ENCODE measurements around the gene KIF26B. TPM values are rescaled to one million over a fixed set of nuclear protein-coding genes. Genes with fewer than 3 reads are reported as not detected.

KIF26B gene
- total and polyA plus RNA-seq, 2 experiments from 2014 or later = 0.03 to 0.76 TPM

DNA sequence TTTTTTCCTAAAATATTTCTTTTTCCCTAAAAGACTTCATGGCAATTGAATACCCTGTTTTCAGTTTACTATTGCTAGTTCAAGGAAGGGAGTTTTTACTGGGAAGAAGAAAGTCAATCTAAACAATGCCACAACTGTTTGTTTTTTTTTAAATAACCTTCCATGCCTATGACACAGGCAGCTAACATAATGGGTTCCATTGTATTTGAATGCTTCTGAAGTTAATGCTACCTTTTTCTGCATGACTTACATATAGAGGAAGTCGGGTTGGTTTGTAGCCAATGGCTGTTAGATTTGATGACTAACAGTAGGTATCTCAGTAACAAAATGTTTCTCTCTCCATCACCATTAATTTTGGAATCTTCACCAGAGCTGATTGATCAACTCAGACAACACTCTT is 134.0 kb downstream of the KIF26B start (continued):
- TF ChIP-seq, protein P1, sequence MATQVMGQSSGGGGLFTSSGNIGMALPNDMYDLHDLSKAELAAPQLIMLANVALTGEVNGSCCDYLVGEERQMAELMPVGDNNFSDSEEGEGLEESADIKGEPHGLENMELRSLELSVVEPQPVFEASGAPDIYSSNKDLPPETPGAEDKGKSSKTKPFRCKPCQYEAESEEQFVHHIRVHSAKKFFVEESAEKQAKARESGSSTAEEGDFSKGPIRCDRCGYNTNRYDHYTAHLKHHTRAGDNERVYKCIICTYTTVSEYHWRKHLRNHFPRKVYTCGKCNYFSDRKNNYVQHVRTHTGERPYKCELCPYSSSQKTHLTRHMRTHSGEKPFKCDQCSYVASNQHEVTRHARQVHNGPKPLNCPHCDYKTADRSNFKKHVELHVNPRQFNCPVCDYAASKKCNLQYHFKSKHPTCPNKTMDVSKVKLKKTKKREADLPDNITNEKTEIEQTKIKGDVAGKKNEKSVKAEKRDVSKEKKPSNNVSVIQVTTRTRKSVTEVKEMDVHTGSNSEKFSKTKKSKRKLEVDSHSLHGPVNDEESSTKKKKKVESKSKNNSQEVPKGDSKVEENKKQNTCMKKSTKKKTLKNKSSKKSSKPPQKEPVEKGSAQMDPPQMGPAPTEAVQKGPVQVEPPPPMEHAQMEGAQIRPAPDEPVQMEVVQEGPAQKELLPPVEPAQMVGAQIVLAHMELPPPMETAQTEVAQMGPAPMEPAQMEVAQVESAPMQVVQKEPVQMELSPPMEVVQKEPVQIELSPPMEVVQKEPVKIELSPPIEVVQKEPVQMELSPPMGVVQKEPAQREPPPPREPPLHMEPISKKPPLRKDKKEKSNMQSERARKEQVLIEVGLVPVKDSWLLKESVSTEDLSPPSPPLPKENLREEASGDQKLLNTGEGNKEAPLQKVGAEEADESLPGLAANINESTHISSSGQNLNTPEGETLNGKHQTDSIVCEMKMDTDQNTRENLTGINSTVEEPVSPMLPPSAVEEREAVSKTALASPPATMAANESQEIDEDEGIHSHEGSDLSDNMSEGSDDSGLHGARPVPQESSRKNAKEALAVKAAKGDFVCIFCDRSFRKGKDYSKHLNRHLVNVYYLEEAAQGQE (IDR thresholded peaks at IDR 0.05; ENCODE audit: unreplicated experiment) = no peak
- TF ChIP-seq ZNF114 (CRISPR knock-in tag; IDR thresholded peaks at IDR 0.05) = no peak
- TF ChIP-seq POLR2AphosphoS5 (IDR thresholded peaks at IDR 0.05; ENCODE audit: low read depth) = no peak
- TF ChIP-seq EZH2 (IDR thresholded peaks at IDR 0.05; ENCODE audit: low read depth, unreplicated experiment) = no peak
- no peak for TF ChIP-seq STAT1 (IDR thresholded peaks at IDR 0.05; ENCODE audit: unreplicated experiment)
- no peak for TF ChIP-seq NANOG (IDR thresholded peaks at IDR 0.05; ENCODE audit: borderline replicate concordance)

GRCh38 chr1:245290836-245291235 is 136.1 kb downstream of the KIF26B start:
- H3F3A ChIP-seq (replicated peaks; ENCODE audit: low read depth) = no peaks in the 10 kb centered on the region
- H4K20me1 ChIP-seq (replicated peaks; ENCODE audit: insufficient read depth) = no peaks in the 10 kb centered on the region
- DNase-seq (ENCODE audit: low spot score) = no peak
- no peaks in the 10 kb centered on the region for H3K27me3 ChIP-seq (ENCODE audit: insufficient read depth)
- no peak overlapping the region for H3K4me3 Mint-ChIP-seq
- H3K36me3 Mint-ChIP-seq (ENCODE audit: low read depth) = no peaks in the 10 kb centered on the region
- H3K27ac ChIP-seq (ENCODE audit: low read depth) = no peak overlapping the region
- no peaks in the 10 kb centered on the region for H3K79me2 ChIP-seq (replicated peaks; ENCODE audit: insufficient read depth)
- no peak overlapping the region for H3K27ac Mint-ChIP-seq
- H3K4me3 ChIP-seq = no peak overlapping the region
- H3K9me2 ChIP-seq (ENCODE audit: insufficient read depth) = no peaks in the 10 kb centered on the region
- no peaks in the 10 kb centered on the region; the same call in 2 of the 3 replicates for H3K4me1 Mint-ChIP-seq
- no peak overlapping the region for H3K4me2 ChIP-seq
- no peak for TF ChIP-seq NANOG (IDR thresholded peaks at IDR 0.05; ENCODE audit: borderline replicate concordance)
- no peaks in the 10 kb centered on the region for H3K4me1 ChIP-seq (ENCODE audit: insufficient read depth)
- no peak for ATAC-seq
- H3K9me3 Mint-ChIP-seq = no peaks in the 10 kb centered on the region
- H3K27me3 Mint-ChIP-seq (ENCODE audit: insufficient read depth, low read depth, poor library complexity) = no peaks in the 10 kb centered on the region
- no peak overlapping the region for H2AFZ ChIP-seq
- H3K36me3 ChIP-seq (ENCODE audit: insufficient read depth) = no peaks in the 10 kb centered on the region

- Mint-ChIP-seq H3K9me3 (no peaks in the 10 kb centered on the region), H3K36me3 (ENCODE audit: low read depth) (no peaks in the 10 kb centered on the region), H3K27me3 (ENCODE audit: insufficient read depth, low read depth, poor library complexity) (no peaks in the 10 kb centered on the region), H3K27ac (no peak overlapping the region), H3K4me1 (no peaks in the 10 kb centered on the region; the same call in 2 of the 3 replicates), H3K4me3 (no peak overlapping the region)
- H2AFZ ChIP-seq = no peak overlapping the region
- no peaks in the 10 kb centered on the region for H3K36me3 ChIP-seq (ENCODE audit: insufficient read depth)
- no peaks in the 10 kb centered on the region; the same call in 1 of the 2 replicates for H3K9me2 ChIP-seq (ENCODE audit: insufficient read depth)
- no peaks in the 10 kb centered on the region for H3F3A ChIP-seq (replicated peaks; ENCODE audit: low read depth)
- ATAC-seq = no peak
- H4K20me1 ChIP-seq (replicated peaks; ENCODE audit: insufficient read depth) = no peaks in the 10 kb centered on the region
- H3K4me3 ChIP-seq = no peak overlapping the region
- no peak overlapping the region for H3K27ac ChIP-seq (ENCODE audit: low read depth)
- H3K27me3 ChIP-seq (ENCODE audit: insufficient read depth) = no peaks in the 10 kb centered on the region
- no peaks in the 10 kb centered on the region for H3K4me1 ChIP-seq (ENCODE audit: insufficient read depth)
- H3K4me2 ChIP-seq = no peak overlapping the region
- DNase-seq (ENCODE audit: low spot score) = no peak
- no peaks in the 10 kb centered on the region for H3K79me2 ChIP-seq (replicated peaks; ENCODE audit: insufficient read depth)
- TF ChIP-seq JUNB (IDR thresholded peaks at IDR 0.05; ENCODE audit: unreplicated experiment) (no peak), EZH2phosphoT487 (IDR thresholded peaks at IDR 0.05; ENCODE audit: unreplicated experiment) (no peak), POLR2AphosphoS5 (IDR thresholded peaks at IDR 0.05; ENCODE audit: low read depth) (no peak), ZNF114 (CRISPR knock-in tag; IDR thresholded peaks at IDR 0.05) (no peak)
- TF ChIP-seq, protein P2, sequence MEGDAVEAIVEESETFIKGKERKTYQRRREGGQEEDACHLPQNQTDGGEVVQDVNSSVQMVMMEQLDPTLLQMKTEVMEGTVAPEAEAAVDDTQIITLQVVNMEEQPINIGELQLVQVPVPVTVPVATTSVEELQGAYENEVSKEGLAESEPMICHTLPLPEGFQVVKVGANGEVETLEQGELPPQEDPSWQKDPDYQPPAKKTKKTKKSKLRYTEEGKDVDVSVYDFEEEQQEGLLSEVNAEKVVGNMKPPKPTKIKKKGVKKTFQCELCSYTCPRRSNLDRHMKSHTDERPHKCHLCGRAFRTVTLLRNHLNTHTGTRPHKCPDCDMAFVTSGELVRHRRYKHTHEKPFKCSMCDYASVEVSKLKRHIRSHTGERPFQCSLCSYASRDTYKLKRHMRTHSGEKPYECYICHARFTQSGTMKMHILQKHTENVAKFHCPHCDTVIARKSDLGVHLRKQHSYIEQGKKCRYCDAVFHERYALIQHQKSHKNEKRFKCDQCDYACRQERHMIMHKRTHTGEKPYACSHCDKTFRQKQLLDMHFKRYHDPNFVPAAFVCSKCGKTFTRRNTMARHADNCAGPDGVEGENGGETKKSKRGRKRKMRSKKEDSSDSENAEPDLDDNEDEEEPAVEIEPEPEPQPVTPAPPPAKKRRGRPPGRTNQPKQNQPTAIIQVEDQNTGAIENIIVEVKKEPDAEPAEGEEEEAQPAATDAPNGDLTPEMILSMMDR (conservative IDR thresholded peaks at IDR 0.05; ENCODE audit: low read depth in 2 of 2) = no peak
- TF ChIP-seq, protein P3, sequence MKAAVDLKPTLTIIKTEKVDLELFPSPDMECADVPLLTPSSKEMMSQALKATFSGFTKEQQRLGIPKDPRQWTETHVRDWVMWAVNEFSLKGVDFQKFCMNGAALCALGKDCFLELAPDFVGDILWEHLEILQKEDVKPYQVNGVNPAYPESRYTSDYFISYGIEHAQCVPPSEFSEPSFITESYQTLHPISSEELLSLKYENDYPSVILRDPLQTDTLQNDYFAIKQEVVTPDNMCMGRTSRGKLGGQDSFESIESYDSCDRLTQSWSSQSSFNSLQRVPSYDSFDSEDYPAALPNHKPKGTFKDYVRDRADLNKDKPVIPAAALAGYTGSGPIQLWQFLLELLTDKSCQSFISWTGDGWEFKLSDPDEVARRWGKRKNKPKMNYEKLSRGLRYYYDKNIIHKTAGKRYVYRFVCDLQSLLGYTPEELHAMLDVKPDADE (IDR thresholded peaks at IDR 0.05) = no peak
- TF ChIP-seq, protein P1 (IDR thresholded peaks at IDR 0.05; ENCODE audit: unreplicated experiment) = no peak
These were observed 136.6 kb downstream of the KIF26B start for GRCh38 chr1:245291351-245291750.
